Activated naive CD4-positive, alpha-beta T cell treated with anti-CD3 and anti-CD28 coated beads, Interleukin-2, amount 10 ng/mL, durations not matched to agents 7 days and 5 days (primary cell): ENCODE results near the gene RPS3.
A peak's percentile ranks its signal among the peaks of the same experiment; 100 is the strongest.

ENCODE experiments used
- CTCF ChIA-PET: fragments of 350-600 bp; sonication (Branson Sonifier 250); formaldehyde crosslinking; loops from one replicate; lab custom pipeline; 2021; ENCODE audit warnings: antibody characterized with exemption; lab: Charles Lee
- DNase-seq: peaks from one replicate; pipeline ENCODE4 v3.0.0-alpha.2; 2020
- H3K27ac Mint-ChIP-seq: one replicate; pipeline ENCODE4 v1.8.0; 2021; ENCODE audit warnings: mild to moderate bottlenecking, moderate library complexity, mixed read lengths
- H3K27me3 Mint-ChIP-seq: one replicate; pipeline ENCODE4 v1.8.0; 2021; ENCODE audit warnings: mild to moderate bottlenecking, mixed read lengths
- H3K36me3 Mint-ChIP-seq: one replicate; pipeline ENCODE4 v1.8.0; 2021; ENCODE audit warnings: mixed read lengths
- H3K4me1 Mint-ChIP-seq: one replicate; pipeline ENCODE4 v1.8.0; 2021; ENCODE audit warnings: mixed read lengths
- H3K4me3 Mint-ChIP-seq: one replicate; pipeline ENCODE4 v1.8.0; 2021; ENCODE audit warnings: mild to moderate bottlenecking, moderate library complexity, mixed read lengths
- H3K9me3 Mint-ChIP-seq: one replicate; pipeline ENCODE4 v1.8.0; 2021; ENCODE audit warnings: mixed read lengths

The RPS3 gene

GRCh38 chr11:75439026-75439425, 39.7 kb downstream of the RPS3 start:
- no peak overlapping the region for H3K27ac Mint-ChIP-seq
- DNase-seq: no peak
- no peaks in the 10 kb centered on the region for H3K4me1 Mint-ChIP-seq
- H3K4me3 Mint-ChIP-seq: no peak overlapping the region
- peaks cover 17% of the 10 kb centered on the region for H3K27me3 Mint-ChIP-seq
- CTCF ChIA-PET: interaction anchor here (0.9 kb wide), 1 partner anchor 93 kb away, joined by 3 read pairs; no protein-coding TSS in a partner anchor
- no peaks in the 10 kb centered on the region for H3K36me3 Mint-ChIP-seq
- no peaks in the 10 kb centered on the region for H3K9me3 Mint-ChIP-seq

- H3K9me3 Mint-ChIP-seq: no peaks in the 10 kb centered on the region
- CTCF ChIA-PET: interaction anchor here (0.9 kb wide), 1 partner anchor 92 kb away, joined by 3 read pairs; no protein-coding TSS in a partner anchor
- H3K27me3 Mint-ChIP-seq: peaks cover 11% of the 10 kb centered on the region
- DNase-seq: no peak
- no peak overlapping the region for H3K4me3 Mint-ChIP-seq
- no peaks in the 10 kb centered on the region for H3K36me3 Mint-ChIP-seq
- no peaks in the 10 kb centered on the region for H3K4me1 Mint-ChIP-seq
- H3K27ac Mint-ChIP-seq: no peak overlapping the region
These were observed 40.3 kb downstream of the RPS3 start for GRCh38 chr11:75439495-75440120.

- Mint-ChIP-seq H3K27ac (no peak overlapping the region), H3K4me1 (no peaks in the 10 kb centered on the region)
These were observed 41.9 kb downstream of the RPS3 start for GRCh38 chr11:75440960-75441803.

GRCh38 chr11:75441804-75442132, 42.5 kb downstream of the RPS3 start:
- H3K36me3 Mint-ChIP-seq: no peaks in the 10 kb centered on the region
- H3K27me3 Mint-ChIP-seq: peaks cover 8% of the 10 kb centered on the region
- H3K4me3 Mint-ChIP-seq: no peak overlapping the region
- H3K4me1 Mint-ChIP-seq: no peaks in the 10 kb centered on the region
- no peak for DNase-seq
- no peak overlapping the region for H3K27ac Mint-ChIP-seq
- CTCF ChIA-PET: interaction anchor here (1.5 kb wide), 1 partner anchor 91 kb away, joined by 5 read pairs; no protein-coding TSS in a partner anchor
- H3K9me3 Mint-ChIP-seq: no peaks in the 10 kb centered on the region

More at GRCh38 chr11:75440960-75441803, 41.9 kb downstream of the RPS3 start:
- CTCF ChIA-PET: interaction anchor here (1.5 kb wide), 1 partner anchor 92 kb away, joined by 5 read pairs; no protein-coding TSS in a partner anchor
- no peak for DNase-seq
- Mint-ChIP-seq H3K27me3 (peaks cover 8% of the 10 kb centered on the region), H3K4me3 (no peak overlapping the region), H3K36me3 (no peaks in the 10 kb centered on the region), H3K9me3 (no peaks in the 10 kb centered on the region)

GRCh38 chr11:75442161-75442885, 43.0 kb downstream of the RPS3 start:
- Mint-ChIP-seq H3K27me3 (peaks cover 8% of the 10 kb centered on the region), H3K4me3 (no peak overlapping the region), H3K27ac (no peak overlapping the region), H3K4me1 (no peaks in the 10 kb centered on the region), H3K9me3 (no peaks in the 10 kb centered on the region), H3K36me3 (no peaks in the 10 kb centered on the region)
- no peak for DNase-seq
- CTCF ChIA-PET: interaction anchor here (0.8 to 1.5 kb wide), 3 partner anchors 78 to 134 kb away, joined by 3 to 5 read pairs (median 4); no protein-coding TSS in a partner anchor

GRCh38 chr11:75443043-75443442, 43.7 kb downstream of the RPS3 start:
- Mint-ChIP-seq H3K27ac (no peak overlapping the region), H3K27me3 (peaks cover 4% of the 10 kb centered on the region), H3K9me3 (no peaks in the 10 kb centered on the region), H3K4me1 (no peaks in the 10 kb centered on the region), H3K36me3 (no peaks in the 10 kb centered on the region), H3K4me3 (no peak overlapping the region)
- no peak for DNase-seq
- CTCF ChIA-PET: interaction anchor here (0.8 to 4.3 kb wide), 8 partner anchors 17 to 134 kb away, joined by 3 to 174 read pairs (median 4); no protein-coding TSS in a partner anchor

- H3K4me3 Mint-ChIP-seq: no peak overlapping the region
- H3K27ac Mint-ChIP-seq: no peak overlapping the region
- H3K9me3 Mint-ChIP-seq: no peaks in the 10 kb centered on the region
- H3K27me3 Mint-ChIP-seq: peaks cover 10% of the 10 kb centered on the region
- no peaks in the 10 kb centered on the region for H3K4me1 Mint-ChIP-seq
- H3K36me3 Mint-ChIP-seq: no peaks in the 10 kb centered on the region
- peak; percentile 82 for DNase-seq
- CTCF ChIA-PET: interaction anchor here (0.7 to 4.3 kb wide), 25 partner anchors 10 to 213 kb away, joined by 3 to 174 read pairs (median 5); partner anchors contain the start of gene GDPD5
These were observed 46.1 kb downstream of the RPS3 start for GRCh38 chr11:75445315-75445953.

- no peak for DNase-seq
- Mint-ChIP-seq H3K4me3 (no peak overlapping the region), H3K4me1 (no peaks in the 10 kb centered on the region), H3K27me3 (peaks cover 11% of the 10 kb centered on the region), H3K36me3 (no peaks in the 10 kb centered on the region), H3K27ac (no peak overlapping the region), H3K9me3 (no peaks in the 10 kb centered on the region)
- CTCF ChIA-PET: interaction anchor here (4.3 kb wide), 1 partner anchor 83 kb away, joined by 174 read pairs; no protein-coding TSS in a partner anchor
These were observed 48.1 kb downstream of the RPS3 start for GRCh38 chr11:75447415-75447814.

GRCh38 chr11:75449271-75449670, 50.0 kb downstream of the RPS3 start:
- Mint-ChIP-seq H3K4me3 (no peak overlapping the region), H3K9me3 (no peaks in the 10 kb centered on the region), H3K36me3 (no peaks in the 10 kb centered on the region), H3K27me3 (peaks cover 16% of the 10 kb centered on the region), H3K27ac (no peak overlapping the region), H3K4me1 (no peaks in the 10 kb centered on the region)
- DNase-seq: no peak
- CTCF ChIA-PET: interaction anchor here (1.1 to 3.4 kb wide), 2 partner anchors 82 to 84 kb away, joined by 6 to 22 read pairs; no protein-coding TSS in a partner anchor

- no peak overlapping the region for H3K27ac Mint-ChIP-seq
- DNase-seq: no peak
- CTCF ChIA-PET: interaction anchor here (3.4 kb wide), 1 partner anchor 81 kb away, joined by 22 read pairs; no protein-coding TSS in a partner anchor
These were observed 50.5 kb downstream of the RPS3 start for GRCh38 chr11:75449776-75450175.

GRCh38 chr11:75450236-75450635, 50.9 kb downstream of the RPS3 start:
- Mint-ChIP-seq H3K36me3 (no peaks in the 10 kb centered on the region), H3K9me3 (no peaks in the 10 kb centered on the region), H3K4me1 (no peaks in the 10 kb centered on the region), H3K4me3 (no peak overlapping the region), H3K27me3 (peaks cover 16% of the 10 kb centered on the region), H3K27ac (no peak overlapping the region)
- DNase-seq: no peak
- CTCF ChIA-PET: interaction anchor here (1.3 to 3.4 kb wide), 6 partner anchors 50 to 84 kb away, joined by 3 to 22 read pairs (median 4); no protein-coding TSS in a partner anchor

More at GRCh38 chr11:75449776-75450175, 50.5 kb downstream of the RPS3 start:
- Mint-ChIP-seq H3K36me3 (no peaks in the 10 kb centered on the region), H3K4me3 (no peak overlapping the region), H3K9me3 (no peaks in the 10 kb centered on the region), H3K27me3 (peaks cover 16% of the 10 kb centered on the region), H3K4me1 (no peaks in the 10 kb centered on the region)

- DNase-seq: peak; percentile 57
- Mint-ChIP-seq H3K9me3 (no peaks in the 10 kb centered on the region), H3K36me3 (no peaks in the 10 kb centered on the region), H3K4me1 (no peaks in the 10 kb centered on the region), H3K27ac (no peak overlapping the region), H3K4me3 (no peak overlapping the region), H3K27me3 (peaks cover 16% of the 10 kb centered on the region)
- CTCF ChIA-PET: interaction anchor here (0.6 to 3.4 kb wide), 13 partner anchors 15 to 83 kb away, joined by 3 to 22 read pairs (median 3); partner anchors contain the start of gene GDPD5
These were observed 51.8 kb downstream of the RPS3 start for GRCh38 chr11:75450826-75451821.
